Measurements from ENCODE around the gene NUDT5.

DNA sequence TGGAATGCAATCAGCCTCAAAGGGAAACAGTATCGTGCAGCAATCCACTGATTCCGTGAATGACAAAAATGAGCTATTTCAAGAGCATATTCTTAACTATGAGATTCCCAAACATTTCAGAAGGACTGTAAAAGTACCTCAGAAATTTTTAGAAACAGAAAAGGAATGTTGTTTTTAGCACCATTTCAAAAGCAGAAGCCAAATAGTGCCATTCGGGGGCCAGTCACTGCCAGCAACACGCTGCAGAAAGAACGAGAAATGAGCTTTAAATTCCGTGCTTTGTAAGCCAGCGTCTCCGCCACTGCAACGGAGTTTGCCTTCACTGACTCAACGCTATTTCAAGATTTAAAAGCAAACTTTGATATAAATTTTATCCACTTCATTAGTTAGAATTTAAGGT lies 6.3 kb downstream of the NUDT5 start:
- TF ChIP-seq, protein P1, sequence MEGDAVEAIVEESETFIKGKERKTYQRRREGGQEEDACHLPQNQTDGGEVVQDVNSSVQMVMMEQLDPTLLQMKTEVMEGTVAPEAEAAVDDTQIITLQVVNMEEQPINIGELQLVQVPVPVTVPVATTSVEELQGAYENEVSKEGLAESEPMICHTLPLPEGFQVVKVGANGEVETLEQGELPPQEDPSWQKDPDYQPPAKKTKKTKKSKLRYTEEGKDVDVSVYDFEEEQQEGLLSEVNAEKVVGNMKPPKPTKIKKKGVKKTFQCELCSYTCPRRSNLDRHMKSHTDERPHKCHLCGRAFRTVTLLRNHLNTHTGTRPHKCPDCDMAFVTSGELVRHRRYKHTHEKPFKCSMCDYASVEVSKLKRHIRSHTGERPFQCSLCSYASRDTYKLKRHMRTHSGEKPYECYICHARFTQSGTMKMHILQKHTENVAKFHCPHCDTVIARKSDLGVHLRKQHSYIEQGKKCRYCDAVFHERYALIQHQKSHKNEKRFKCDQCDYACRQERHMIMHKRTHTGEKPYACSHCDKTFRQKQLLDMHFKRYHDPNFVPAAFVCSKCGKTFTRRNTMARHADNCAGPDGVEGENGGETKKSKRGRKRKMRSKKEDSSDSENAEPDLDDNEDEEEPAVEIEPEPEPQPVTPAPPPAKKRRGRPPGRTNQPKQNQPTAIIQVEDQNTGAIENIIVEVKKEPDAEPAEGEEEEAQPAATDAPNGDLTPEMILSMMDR (conservative IDR thresholded peaks at IDR 0.05; ENCODE audit: low read length): no peak
- TF ChIP-seq EZH2phosphoT487 (IDR thresholded peaks at IDR 0.05; ENCODE audit: borderline replicate concordance, low read depth, low read length): no peak

All from OCI-LY7 (cell line).